ENCODE measurements around the gene GAB2.

- TF ChIP-seq CTCF (IDR thresholded peaks at IDR 0.05; ENCODE audit: borderline replicate concordance, extremely low read depth, low read length, poor library complexity, severe bottlenecking): no peak
- TF ChIP-seq EZH2 (IDR thresholded peaks at IDR 0.05; ENCODE audit: borderline replicate concordance, low read depth, low read length, severe bottlenecking): no peak
Observed at GRCh38 chr11:78237293-78238046, 180.2 kb downstream of the GAB2 start.

Data from DND-41 (cell line).